Right lobe of liver (tissue), 4 donors: Measurements from ENCODE around the gene PHLDB2.

Experiments used
- CTCF ChIP-seq, 4 donors: fragments of 200-600 bp in 3 of 4; fragments of 450-650 bp in 1 of 4; IDR thresholded peaks; one replicate each; pipeline versions ENCODE4 v1.5.1 to v1.8.0; 2016 to 2022; ENCODE audit warnings: antibody characterized with exemption in 4 of 4, mild to moderate bottlenecking in 2 of 4
- POLR2A ChIP-seq: fragments of 450-650 bp; IDR thresholded peaks from one replicate; pipeline ENCODE4 v1.6.1; 2017; ENCODE audit warnings: antibody characterized with exemption, mild to moderate bottlenecking
- donor health status: DM: no; HTN: no; CAD: no.
- donor health status: DM: no; HTN: no; CAD: no.
- donor health status: DM: no; HTN: yes; CAD: no.

- no peak for TF ChIP-seq CTCF (IDR thresholded peaks at IDR 0.05)
- TF ChIP-seq POLR2A = no peak
Measured at GRCh38 chr3:111951032-111951431, 92.0 kb downstream of the PHLDB2 start.
